ENCODE measurements around the gene SEMA5A. TPM values are rescaled to one million over a fixed set of nuclear protein-coding genes. Genes with fewer than 3 reads are reported as not detected.
A peak's percentile ranks its signal among the peaks of the same experiment; 100 is the strongest.

Gene SEMA5A
- total RNA-seq, 1 donor from 2014 or later, result 38.9 TPM

GRCh38 chr5:9332026-9332425 lies 213.8 kb downstream of the SEMA5A start:
- DNase-seq (no peak), ATAC-seq (peak; percentile 9)
- Histone ChIP-seq H3K4me1 (no peaks in the 10 kb centered on the region), H3K27me3 (no peaks in the 10 kb centered on the region), H3K36me3 (no peaks in the 10 kb centered on the region), H3K9me3 (no peaks in the 10 kb centered on the region), H3K27ac (no peak overlapping the region), H3K4me3 (no peak overlapping the region)
- TF ChIP-seq CTCF (IDR thresholded peaks at IDR 0.05), result no peak
- intact Hi-C loops (cut with DNase I), result no loop called here

- TF ChIP-seq CTCF (IDR thresholded peaks at IDR 0.05), result no peak
- no peak for DNase-seq
- H3K36me3 ChIP-seq, result no peaks in the 10 kb centered on the region
- H3K9me3 ChIP-seq, result no peaks in the 10 kb centered on the region
- H3K27ac ChIP-seq, result no peak overlapping the region
- H3K27me3 ChIP-seq, result no peaks in the 10 kb centered on the region
- no peak for ATAC-seq
- no peaks in the 10 kb centered on the region for H3K4me1 ChIP-seq
- intact Hi-C loops (cut with DNase I), result no loop called here
- no peak overlapping the region for H3K4me3 ChIP-seq
These were observed 214.5 kb downstream of the SEMA5A start for GRCh38 chr5:9331372-9331771.

GRCh38 chr5:9329125-9329524 lies 216.8 kb downstream of the SEMA5A start:
- intact Hi-C loops (cut with DNase I), result no loop called here

GRCh38 chr5:9325549-9325948 lies 220.3 kb downstream of the SEMA5A start:
- Histone ChIP-seq H3K27me3 (no peaks in the 10 kb centered on the region), H3K4me1 (no peaks in the 10 kb centered on the region), H3K27ac (no peak overlapping the region), H3K36me3 (no peaks in the 10 kb centered on the region), H3K4me3 (no peak overlapping the region), H3K9me3 (no peaks in the 10 kb centered on the region)
- DNase-seq (no peak), ATAC-seq (no peak)
- TF ChIP-seq CTCF (IDR thresholded peaks at IDR 0.05), result no peak
- intact Hi-C loops (cut with DNase I), result no loop called here

More at GRCh38 chr5:9329125-9329524, 216.8 kb downstream of the SEMA5A start:
- no peaks in the 10 kb centered on the region for H3K9me3 ChIP-seq
- H3K4me3 ChIP-seq, result no peak overlapping the region
- no peak for TF ChIP-seq CTCF (IDR thresholded peaks at IDR 0.05)
- no peak for DNase-seq
- H3K27me3 ChIP-seq, result no peaks in the 10 kb centered on the region
- no peak overlapping the region for H3K27ac ChIP-seq
- H3K36me3 ChIP-seq, result no peaks in the 10 kb centered on the region
- no peaks in the 10 kb centered on the region for H3K4me1 ChIP-seq
- ATAC-seq, result no peak

- no peaks in the 10 kb centered on the region for H3K36me3 ChIP-seq
- no peak for DNase-seq
- intact Hi-C loops (cut with DNase I), result no loop called here
- no peaks in the 10 kb centered on the region for H3K27me3 ChIP-seq
- H3K4me3 ChIP-seq, result no peak overlapping the region
- H3K4me1 ChIP-seq, result no peaks in the 10 kb centered on the region
- no peak for TF ChIP-seq CTCF (IDR thresholded peaks at IDR 0.05)
- ATAC-seq, result no peak
- H3K27ac ChIP-seq, result no peak overlapping the region
- H3K9me3 ChIP-seq, result no peaks in the 10 kb centered on the region
These were observed 221.4 kb downstream of the SEMA5A start for GRCh38 chr5:9324348-9325077.

GRCh38 chr5:9320652-9321051 lies 225.2 kb downstream of the SEMA5A start:
- intact Hi-C loops (cut with DNase I), result no loop called here
- TF ChIP-seq CTCF (IDR thresholded peaks at IDR 0.05), result no peak

More at GRCh38 chr5:9320652-9321051, 225.2 kb downstream of the SEMA5A start:
- no peak for DNase-seq
- Histone ChIP-seq H3K27me3 (no peaks in the 10 kb centered on the region), H3K27ac (no peak overlapping the region), H3K4me3 (no peak overlapping the region), H3K36me3 (no peaks in the 10 kb centered on the region), H3K4me1 (no peaks in the 10 kb centered on the region), H3K9me3 (no peaks in the 10 kb centered on the region)
- no peak for ATAC-seq
